IMR-90 (cell line): ENCODE data around the gene MYD88. TPM values are rescaled to one million over a fixed set of nuclear protein-coding genes. Genes with fewer than 3 reads are reported as not detected.

Source experiments
- ATAC-seq: fragments of 200-7000 bp; cut with Tn5 transposase; 2 replicates; pipeline ENCODE4 v1.9.1; 2020; ENCODE audit warnings: low read depth, mild to moderate bottlenecking, moderate library complexity
- BruUV-seq: library from RNA; stranded (reverse); fragments of 400-500 nt; replicated peaks from 2 replicates; lab custom pipeline; 2021; lab: Mats Ljungman, UMichigan
- CTCF ChIA-PET: fragments of 300-600 bp; formaldehyde crosslinking; extraction: SDS; loops from one replicate; lab custom pipeline; 2021; ENCODE audit warnings: antibody characterized with exemption; lab: Yijun Ruan, JAX
- POLR2A ChIA-PET: fragments of 300-600 bp; sonication (Branson Sonifier 250); formaldehyde crosslinking; loops from one replicate; lab custom pipeline; 2022; ENCODE audit warnings: antibody characterized with exemption; ENCODE audit not compliant: unreplicated experiment; lab: Charles Lee
- DNase-seq: peaks from one replicate; pipeline ENCODE4 v3.0.0; 2013
- H2AFZ ChIP-seq: replicated peaks from 2 replicates; pipeline ENCODE3; 2013; ENCODE audit warnings: low read length, mild to moderate bottlenecking; ENCODE audit not compliant: poor library complexity
- H2AK5ac ChIP-seq: 2 replicates; pipeline ENCODE4 v1.6.1; 2013; ENCODE audit warnings: low read depth, low read length, inconsistent platforms
- H2AK9ac ChIP-seq: replicated peaks from 2 replicates; pipeline ENCODE3; 2013; ENCODE audit warnings: mild to moderate bottlenecking, low read depth, low read length, moderate library complexity; ENCODE audit not compliant: poor library complexity
- H2BK120ac ChIP-seq: 2 replicates; pipeline ENCODE4 v1.6.1; 2013; ENCODE audit warnings: low read depth, low read length, inconsistent platforms
- H2BK15ac ChIP-seq: 3 replicates; pipeline ENCODE4 v1.6.1; 2013; ENCODE audit warnings: low read depth, low read length, inconsistent platforms
- H2BK20ac ChIP-seq: 2 replicates; pipeline ENCODE4 v1.6.1; 2013; ENCODE audit warnings: low read depth, mild to moderate bottlenecking, inconsistent platforms, low read length, moderate library complexity
- H2BK5ac ChIP-seq: 2 replicates; pipeline ENCODE4 v1.6.1; 2013; ENCODE audit warnings: mild to moderate bottlenecking, low read depth, low read length, inconsistent platforms; ENCODE audit not compliant: poor library complexity, severe bottlenecking
- H3K14ac ChIP-seq: replicated peaks from 2 replicates; pipeline ENCODE4 v1.6.1; 2013; ENCODE audit warnings: low read depth, low read length, inconsistent platforms
- H3K18ac ChIP-seq: 2 replicates; pipeline ENCODE4 v1.6.1; 2013; ENCODE audit warnings: low read depth, low read length, control low read depth
- H3K23ac ChIP-seq: 2 replicates; pipeline ENCODE4 v1.6.1; 2013; ENCODE audit warnings: low read depth, low read length, inconsistent platforms
- H3K27ac ChIP-seq: 2 replicates; pipeline ENCODE4 v1.5.1; 2013; ENCODE audit warnings: mild to moderate bottlenecking, control low read depth, low read length; ENCODE audit not compliant: insufficient read depth
- H3K27me3 ChIP-seq: 2 replicates; pipeline ENCODE4 v1.6.1; 2013; ENCODE audit warnings: low read length; ENCODE audit not compliant: control insufficient read depth, insufficient read depth
- H3K36me3 ChIP-seq: 2 replicates; pipeline ENCODE4 v1.6.1; 2013; ENCODE audit warnings: low read length, mixed read lengths; ENCODE audit not compliant: control insufficient read depth, insufficient read depth
- H3K4ac ChIP-seq: 2 replicates; pipeline ENCODE4 v1.6.1; 2013; ENCODE audit warnings: low read depth, low read length, inconsistent platforms
- H3K4me1 ChIP-seq: 2 replicates; pipeline ENCODE4 v1.6.1; 2013; ENCODE audit warnings: low read length, mixed read lengths; ENCODE audit not compliant: control insufficient read depth, insufficient read depth
- H3K4me2 ChIP-seq: 2 replicates; pipeline ENCODE4 v1.6.1; 2013; ENCODE audit warnings: low read depth, mild to moderate bottlenecking, control low read depth, low read length, moderate library complexity
- H3K4me3 ChIP-seq: 2 replicates; pipeline ENCODE4 v1.5.1; 2013; ENCODE audit warnings: low read depth, mild to moderate bottlenecking, control low read depth, low read length, moderate library complexity; ENCODE audit not compliant: insufficient read depth
- H3K56ac ChIP-seq: 2 replicates; pipeline ENCODE4 v1.6.1; 2013; ENCODE audit warnings: low read length, inconsistent platforms; ENCODE audit not compliant: insufficient read depth; ENCODE audit errors: extremely low read depth
- H3K79me1 ChIP-seq, 2 experiments: 2 replicates each; pipeline ENCODE4 v1.6.1; 2013; ENCODE audit warnings: low read length in 2 of 2, inconsistent platforms in 1 of 2, low read depth in 1 of 2
- H3K9ac ChIP-seq: 2 replicates; pipeline ENCODE4 v1.6.1; 2013; ENCODE audit warnings: low read depth, low read length, control low read depth
- H3K9me1 ChIP-seq: 2 replicates; pipeline ENCODE4 v1.6.1; 2013; ENCODE audit warnings: low read length, inconsistent platforms; ENCODE audit not compliant: insufficient read depth
- H3K9me3 ChIP-seq: 2 replicates; pipeline ENCODE4 v1.6.1; 2013; ENCODE audit warnings: low read length; ENCODE audit not compliant: control insufficient read depth, insufficient read depth
- H4K20me1 ChIP-seq: 2 replicates; pipeline ENCODE4 v1.6.1; 2013; ENCODE audit warnings: low read length, inconsistent platforms; ENCODE audit not compliant: insufficient read depth
- H4K5ac ChIP-seq: 2 replicates; pipeline ENCODE4 v1.6.1; 2013; ENCODE audit warnings: mild to moderate bottlenecking, low read depth, low read length, control low read depth
- H4K8ac ChIP-seq, 2 experiments: 2 replicates each; pipeline ENCODE4 v1.6.1; 2013; ENCODE audit warnings: low read depth in 2 of 2, low read length in 2 of 2, control low read depth in 1 of 2, inconsistent platforms in 1 of 2
- H4K91ac ChIP-seq: 2 replicates; pipeline ENCODE4 v1.6.1; 2013; ENCODE audit warnings: low read depth, low read length, inconsistent platforms; ENCODE audit not compliant: insufficient read depth
- NFE2L2 ChIP-seq: fragments of 150-350 bp; IDR thresholded peaks from 2 replicates; pipeline ENCODE4 v1.6.1; 2016; ENCODE audit warnings: low read depth, mild to moderate bottlenecking, low read length
- WGBS, 2 experiments: methylation state at CpG; one replicate each; pipeline versions ENCODE4 v1.1.5 to v1.1.7; 2013; ENCODE audit warnings: missing lambda C conversion rate in 2 of 2; ENCODE audit not compliant: insufficient read length in 1 of 2; ENCODE audit errors: extremely low coverage in 2 of 2; 5-methylcytosine and 5-hydroxymethylcytosine counted together
- dilution Hi-C: fragments of 300-500 bp; cut with HindIII; formaldehyde crosslinking; loops from one replicate; pipeline ENCODE4 v1.14.3; 2018; ENCODE audit warnings: low sequenced_read_pairs; ENCODE audit not compliant: unreplicated experiment
- in situ Hi-C: fragments of 300-500 bp; cut with MboI; formaldehyde crosslinking; loops from 3 replicates; pipeline ENCODE4 v1.14.3; 2019; ENCODE audit warnings: low sequenced_read_pairs, inconsistent platforms, mixed read lengths
- intact Hi-C: fragments of 100-400 bp; cut with micrococcal nuclease; formaldehyde crosslinking; loops from 2 replicates; pipeline ENCODE4 v1.10.0; 2022
- polyA plus RNA-seq, 3 experiments: library from polyadenylated mRNA; depleted of rRNA; stranded (reverse); fragments of >200 nt; gene quantifications; 2 replicates each; pipeline ENCODE4 v1.2.3, GENCODE V29; 2012; ENCODE audit warnings: low replicate concordance in 1 of 3
- total RNA-seq: library from RNA; depleted of rRNA; stranded (reverse); fragments of >200 nt; gene quantifications from 2 replicates; pipeline ENCODE4 v1.2.3, GENCODE V29; 2012
- TF ChIP-seq, protein P1 (sequence below): fragments of 150-350 bp; IDR thresholded peaks from 2 replicates; pipeline ENCODE4 v1.6.1; 2017; ENCODE audit warnings: mild to moderate bottlenecking, antibody characterized with exemption, low read length, low read depth

Gene MYD88
- total and polyA plus RNA-seq, 2 of the 4 experiments (the other 2 are of a cell fraction), result 9.3 to 39.8 TPM

DNA sequence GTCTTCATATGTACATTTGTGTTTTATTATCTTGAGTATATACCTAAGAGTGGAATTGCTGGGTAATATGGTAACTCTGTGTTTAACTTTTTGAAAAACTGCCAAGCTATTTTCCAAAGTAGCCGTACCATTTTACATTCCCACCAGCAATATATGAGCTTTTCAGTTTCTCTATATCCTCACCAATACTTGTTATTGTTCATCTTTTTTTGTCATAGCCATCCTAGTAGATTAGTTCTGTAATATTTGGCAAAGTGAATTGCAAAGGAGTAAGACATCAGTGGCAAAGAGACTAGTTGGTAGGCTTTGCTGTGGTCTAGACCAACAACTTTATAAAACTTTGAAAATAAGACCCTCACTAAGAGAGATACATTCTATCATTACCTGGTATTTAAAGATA, 48.3 kb downstream of the MYD88 start:
- H3K79me1 ChIP-seq, result peaks cover 9 to 47% of the 10 kb centered on the region in 2 experiments; a peak in 3 of 4 replicates
- no peak overlapping the region for H3K9ac ChIP-seq
- no peak overlapping the region for H2BK20ac ChIP-seq
- no peak overlapping the region for H3K4me2 ChIP-seq
- no peak for TF ChIP-seq NFE2L2
- TF ChIP-seq, protein P1, sequence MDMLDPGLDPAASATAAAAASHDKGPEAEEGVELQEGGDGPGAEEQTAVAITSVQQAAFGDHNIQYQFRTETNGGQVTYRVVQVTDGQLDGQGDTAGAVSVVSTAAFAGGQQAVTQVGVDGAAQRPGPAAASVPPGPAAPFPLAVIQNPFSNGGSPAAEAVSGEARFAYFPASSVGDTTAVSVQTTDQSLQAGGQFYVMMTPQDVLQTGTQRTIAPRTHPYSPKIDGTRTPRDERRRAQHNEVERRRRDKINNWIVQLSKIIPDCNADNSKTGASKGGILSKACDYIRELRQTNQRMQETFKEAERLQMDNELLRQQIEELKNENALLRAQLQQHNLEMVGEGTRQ, result no peak
- intact Hi-C loops (no loop called here), dilution Hi-C loops (no loop called here), in situ Hi-C loops (no loop called here)
- H3K27ac ChIP-seq, result no peak overlapping the region
- H3K9me1 ChIP-seq, result no peaks in the 10 kb centered on the region; the same call in 1 of the 2 replicates
- no peaks in the 10 kb centered on the region for H3K27me3 ChIP-seq
- peaks cover 3% of the 10 kb centered on the region for H3K4me1 ChIP-seq
- no peak overlapping the region for H3K14ac ChIP-seq
- ATAC-seq (no peak), DNase-seq (no peak)
- peaks cover 12% of the 10 kb centered on the region for H3K36me3 ChIP-seq
- WGBS, 2 experiments, result no CpG with 5 or more reads among the region's 1 CpG
- H3K56ac ChIP-seq, result no peak overlapping the region
- H3K23ac ChIP-seq, result no peak overlapping the region
- no peak overlapping the region for H4K91ac ChIP-seq
- no peaks in the 10 kb centered on the region for H3K9me3 ChIP-seq
- H4K8ac ChIP-seq, result no peak overlapping the region
- no peak overlapping the region for H2AK9ac ChIP-seq
- H2BK120ac ChIP-seq, result no peak overlapping the region
- H2BK5ac ChIP-seq, result no peak overlapping the region
- no peak overlapping the region for H3K4ac ChIP-seq
- no peak overlapping the region for H2AFZ ChIP-seq
- CTCF ChIA-PET, result no interaction called here
- H2AK5ac ChIP-seq, result no peak overlapping the region
- peaks cover 12% of the 10 kb centered on the region for H4K20me1 ChIP-seq
- POLR2A ChIA-PET, result no interaction called here
- H3K18ac ChIP-seq, result no peak overlapping the region
- no peak overlapping the region for H3K4me3 ChIP-seq
- no TSS peak for BruUV-seq
- no peak overlapping the region for H2BK15ac ChIP-seq
- no peak overlapping the region for H4K5ac ChIP-seq
